Measurements from ENCODE around the gene NF1.

DNA sequence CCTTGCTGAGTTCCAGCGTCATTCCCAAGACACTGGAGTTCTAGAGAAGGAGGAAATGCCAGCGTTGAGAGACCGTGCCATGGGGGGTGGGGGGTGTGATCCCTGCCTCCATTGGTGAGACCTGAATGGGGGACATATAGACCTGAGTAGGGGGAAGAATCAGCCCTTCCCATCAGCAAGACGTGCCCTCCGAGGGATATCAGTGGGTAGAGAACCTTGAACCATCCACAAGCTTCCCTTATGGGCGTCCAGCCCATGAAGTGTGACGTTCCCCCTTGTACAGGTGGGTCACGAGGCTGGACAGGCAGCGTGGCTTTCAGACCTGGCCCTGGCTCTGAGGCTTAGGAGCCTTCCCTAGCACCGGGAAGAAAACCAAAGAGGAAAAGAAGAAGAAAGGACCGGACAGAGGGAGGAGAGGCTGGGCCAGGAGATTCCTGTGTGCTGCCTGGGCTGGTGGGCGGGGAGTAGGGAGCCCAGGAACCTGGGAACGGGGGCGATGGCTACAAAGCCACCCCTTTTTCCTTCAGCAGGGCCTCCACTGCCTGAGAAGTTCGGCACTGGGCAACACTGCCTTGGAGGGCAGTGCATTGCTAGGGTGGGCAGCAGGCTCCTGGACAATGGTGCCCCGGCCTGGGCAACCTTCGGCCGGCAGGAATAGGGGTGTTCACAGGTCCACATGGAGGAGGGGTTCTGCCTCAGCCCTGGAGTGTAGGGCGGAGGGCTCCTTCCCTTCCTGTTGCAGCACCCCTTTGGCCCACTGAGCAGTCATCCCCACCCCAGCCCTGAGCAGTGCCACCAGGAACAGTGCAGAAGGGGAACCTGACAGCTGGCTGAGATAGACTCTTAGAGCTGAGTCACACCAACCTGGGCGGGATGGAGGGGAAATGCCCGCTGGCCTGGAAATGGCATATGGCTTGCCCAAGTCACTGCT lies 303.9 kb downstream of the NF1 start:
- TF ChIP-seq, protein P1, sequence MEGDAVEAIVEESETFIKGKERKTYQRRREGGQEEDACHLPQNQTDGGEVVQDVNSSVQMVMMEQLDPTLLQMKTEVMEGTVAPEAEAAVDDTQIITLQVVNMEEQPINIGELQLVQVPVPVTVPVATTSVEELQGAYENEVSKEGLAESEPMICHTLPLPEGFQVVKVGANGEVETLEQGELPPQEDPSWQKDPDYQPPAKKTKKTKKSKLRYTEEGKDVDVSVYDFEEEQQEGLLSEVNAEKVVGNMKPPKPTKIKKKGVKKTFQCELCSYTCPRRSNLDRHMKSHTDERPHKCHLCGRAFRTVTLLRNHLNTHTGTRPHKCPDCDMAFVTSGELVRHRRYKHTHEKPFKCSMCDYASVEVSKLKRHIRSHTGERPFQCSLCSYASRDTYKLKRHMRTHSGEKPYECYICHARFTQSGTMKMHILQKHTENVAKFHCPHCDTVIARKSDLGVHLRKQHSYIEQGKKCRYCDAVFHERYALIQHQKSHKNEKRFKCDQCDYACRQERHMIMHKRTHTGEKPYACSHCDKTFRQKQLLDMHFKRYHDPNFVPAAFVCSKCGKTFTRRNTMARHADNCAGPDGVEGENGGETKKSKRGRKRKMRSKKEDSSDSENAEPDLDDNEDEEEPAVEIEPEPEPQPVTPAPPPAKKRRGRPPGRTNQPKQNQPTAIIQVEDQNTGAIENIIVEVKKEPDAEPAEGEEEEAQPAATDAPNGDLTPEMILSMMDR (tag by site-specific recombination; IDR thresholded peaks at IDR 0.05) = no peak
- TF ChIP-seq, protein P2, sequence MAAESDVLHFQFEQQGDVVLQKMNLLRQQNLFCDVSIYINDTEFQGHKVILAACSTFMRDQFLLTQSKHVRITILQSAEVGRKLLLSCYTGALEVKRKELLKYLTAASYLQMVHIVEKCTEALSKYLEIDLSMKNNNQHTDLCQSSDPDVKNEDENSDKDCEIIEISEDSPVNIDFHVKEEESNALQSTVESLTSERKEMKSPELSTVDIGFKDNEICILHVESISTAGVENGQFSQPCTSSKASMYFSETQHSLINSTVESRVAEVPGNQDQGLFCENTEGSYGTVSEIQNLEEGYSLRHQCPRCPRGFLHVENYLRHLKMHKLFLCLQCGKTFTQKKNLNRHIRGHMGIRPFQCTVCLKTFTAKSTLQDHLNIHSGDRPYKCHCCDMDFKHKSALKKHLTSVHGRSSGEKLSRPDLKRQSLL (tag by site-specific recombination; IDR thresholded peaks at IDR 0.05) = no peak
- TF ChIP-seq ZNF121 (tag by site-specific recombination; IDR thresholded peaks at IDR 0.05) (no peak), ZFP41 (tag by site-specific recombination; IDR thresholded peaks at IDR 0.05; ENCODE audit: borderline replicate concordance) (no peak), ZNF747 (tag by site-specific recombination; IDR thresholded peaks at IDR 0.05) (no peak), ZNF560 (tag by site-specific recombination; IDR thresholded peaks at IDR 0.05; ENCODE audit: borderline replicate concordance) (no peak), ZNF423 (tag by site-specific recombination; IDR thresholded peaks at IDR 0.05) (no peak), ZNF530 (tag by site-specific recombination; IDR thresholded peaks at IDR 0.05; ENCODE audit: low read depth) (no peak), ZNF169 (tag by site-specific recombination; IDR thresholded peaks at IDR 0.05) (no peak), ZBTB8A (tag by site-specific recombination; IDR thresholded peaks at IDR 0.05) (no peak), SETDB1 (IDR thresholded peaks at IDR 0.05; ENCODE audit: insufficient read length, low read length) (no peak)
- TF ChIP-seq, protein P3, sequence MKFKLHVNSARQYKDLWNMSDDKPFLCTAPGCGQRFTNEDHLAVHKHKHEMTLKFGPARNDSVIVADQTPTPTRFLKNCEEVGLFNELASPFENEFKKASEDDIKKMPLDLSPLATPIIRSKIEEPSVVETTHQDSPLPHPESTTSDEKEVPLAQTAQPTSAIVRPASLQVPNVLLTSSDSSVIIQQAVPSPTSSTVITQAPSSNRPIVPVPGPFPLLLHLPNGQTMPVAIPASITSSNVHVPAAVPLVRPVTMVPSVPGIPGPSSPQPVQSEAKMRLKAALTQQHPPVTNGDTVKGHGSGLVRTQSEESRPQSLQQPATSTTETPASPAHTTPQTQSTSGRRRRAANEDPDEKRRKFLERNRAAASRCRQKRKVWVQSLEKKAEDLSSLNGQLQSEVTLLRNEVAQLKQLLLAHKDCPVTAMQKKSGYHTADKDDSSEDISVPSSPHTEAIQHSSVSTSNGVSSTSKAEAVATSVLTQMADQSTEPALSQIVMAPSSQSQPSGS (tag by site-specific recombination; IDR thresholded peaks at IDR 0.05; ENCODE audit: low read depth) = no peak
- TF ChIP-seq, protein P4, sequence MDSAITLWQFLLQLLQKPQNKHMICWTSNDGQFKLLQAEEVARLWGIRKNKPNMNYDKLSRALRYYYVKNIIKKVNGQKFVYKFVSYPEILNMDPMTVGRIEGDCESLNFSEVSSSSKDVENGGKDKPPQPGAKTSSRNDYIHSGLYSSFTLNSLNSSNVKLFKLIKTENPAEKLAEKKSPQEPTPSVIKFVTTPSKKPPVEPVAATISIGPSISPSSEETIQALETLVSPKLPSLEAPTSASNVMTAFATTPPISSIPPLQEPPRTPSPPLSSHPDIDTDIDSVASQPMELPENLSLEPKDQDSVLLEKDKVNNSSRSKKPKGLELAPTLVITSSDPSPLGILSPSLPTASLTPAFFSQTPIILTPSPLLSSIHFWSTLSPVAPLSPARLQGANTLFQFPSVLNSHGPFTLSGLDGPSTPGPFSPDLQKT (IDR thresholded peaks at IDR 0.05; ENCODE audit: borderline replicate concordance, low read depth, low read length) = no peak

Measured in HEK293 (cell line).